Suppressor macrophage treated with lipopolysaccharide for 1 hour (primary cell): Measurements from ENCODE around the gene KLHL21.

Source experiments
- DNase-seq, 3 donors: peaks; one replicate each; pipeline ENCODE4 v3.0.0-alpha.2; 2020 to 2022

Gene KLHL21

GRCh38 chr1:6599141-6599975, 3.3 kb downstream of the KLHL21 start:
- DNase-seq, result peak; percentile 56 to 63 (median 61)

DNA sequence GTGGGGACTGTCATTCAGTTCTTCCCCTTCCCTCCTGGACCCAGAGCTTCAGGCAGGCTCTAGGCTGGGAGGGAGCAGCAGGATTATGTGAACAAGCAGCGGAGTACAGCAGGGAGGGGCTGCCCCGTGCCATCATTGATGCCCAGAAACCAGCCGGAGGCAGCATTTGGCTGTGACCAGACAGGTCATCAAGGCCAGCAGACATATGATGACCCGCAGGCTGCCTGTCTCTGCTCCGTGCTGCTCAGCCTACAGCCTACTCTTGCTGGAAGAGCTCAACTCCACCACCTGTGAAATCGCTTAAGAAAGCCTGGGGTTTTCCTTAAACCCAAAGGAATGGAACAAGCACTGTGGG, 4.9 kb downstream of the KLHL21 start:
- DNase-seq, result no peak

GRCh38 chr1:6596886-6597776, 5.5 kb downstream of the KLHL21 start:
- DNase-seq, result no peak

DNA sequence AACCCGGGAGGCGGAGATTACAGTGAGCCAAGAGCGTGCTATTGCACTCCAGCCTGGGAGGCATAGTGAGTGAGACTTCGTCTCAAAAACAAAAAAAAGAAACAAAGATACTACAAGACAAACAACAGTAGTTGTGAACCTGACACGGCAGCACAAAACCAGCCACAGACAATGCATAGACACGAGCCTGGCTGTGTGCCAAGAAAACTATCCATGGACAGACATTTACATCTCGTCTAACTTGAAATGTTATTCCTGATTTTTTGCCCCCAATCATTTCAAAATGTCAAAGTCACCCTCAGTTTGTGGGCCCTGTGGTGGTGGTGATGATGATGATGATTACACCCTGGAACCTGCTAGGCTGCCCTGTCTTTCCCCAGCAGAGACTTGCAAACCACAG, 6.3 kb downstream of the KLHL21 start:
- no peak for DNase-seq

- no peak for DNase-seq
Measured at GRCh38 chr1:6594977-6595740, 7.5 kb downstream of the KLHL21 start.

- no peak for DNase-seq
Measured at GRCh38 chr1:6593810-6594209, 8.9 kb downstream of the KLHL21 start.

- no peak for DNase-seq
Measured at GRCh38 chr1:6592865-6593593, 9.6 kb downstream of the KLHL21 start.

GRCh38 chr1:6592441-6592840, 10.2 kb downstream of the KLHL21 start:
- no peak for DNase-seq

DNA sequence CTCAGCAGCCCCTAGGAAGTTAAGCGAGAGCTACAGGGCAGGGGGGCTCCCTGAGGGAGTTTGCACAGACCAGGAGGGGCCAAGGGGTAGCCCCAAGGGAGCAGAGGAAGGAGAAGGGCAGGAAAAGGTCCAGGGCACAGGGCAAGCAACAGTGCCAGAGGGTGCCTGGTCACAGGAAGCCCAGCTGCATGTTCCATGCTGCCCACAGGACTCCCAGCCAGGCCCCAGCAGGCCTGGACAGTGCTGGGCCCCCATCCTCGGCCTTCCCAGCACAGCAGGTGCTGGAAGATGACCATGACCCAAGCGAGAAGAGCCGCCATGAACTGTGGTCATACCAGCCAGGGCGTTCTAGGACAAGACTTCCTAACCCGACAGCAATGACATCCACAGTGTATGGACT, 11.0 kb downstream of the KLHL21 start:
- DNase-seq, result no peak

DNA sequence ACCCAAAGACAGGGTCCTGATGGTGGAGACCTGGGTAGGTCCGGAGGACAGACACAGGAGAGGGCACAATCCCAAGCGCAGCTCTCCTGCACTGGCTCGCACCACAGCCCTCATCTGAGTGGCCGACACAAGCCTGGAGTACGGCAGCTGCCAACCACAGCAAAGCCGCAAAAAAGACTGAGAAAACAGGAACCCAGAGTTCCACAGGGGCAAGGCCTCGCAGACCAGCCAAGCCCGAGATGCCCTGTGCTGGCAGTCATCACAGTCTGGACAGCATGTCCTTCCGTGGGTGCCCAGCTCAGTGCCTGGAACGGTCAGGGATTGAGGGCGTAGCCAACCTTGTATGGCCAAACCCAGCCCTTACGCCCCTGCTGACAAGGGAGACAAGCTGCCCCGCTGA, 11.4 kb downstream of the KLHL21 start:
- peak; percentile 56 to 65 (median 64) for DNase-seq

- no peak for DNase-seq
Measured at GRCh38 chr1:6590046-6590445, 12.6 kb downstream of the KLHL21 start.

GRCh38 chr1:6588893-6589520, 13.7 kb downstream of the KLHL21 start:
- peak; percentile 81 to 87 (median 82) for DNase-seq

DNA sequence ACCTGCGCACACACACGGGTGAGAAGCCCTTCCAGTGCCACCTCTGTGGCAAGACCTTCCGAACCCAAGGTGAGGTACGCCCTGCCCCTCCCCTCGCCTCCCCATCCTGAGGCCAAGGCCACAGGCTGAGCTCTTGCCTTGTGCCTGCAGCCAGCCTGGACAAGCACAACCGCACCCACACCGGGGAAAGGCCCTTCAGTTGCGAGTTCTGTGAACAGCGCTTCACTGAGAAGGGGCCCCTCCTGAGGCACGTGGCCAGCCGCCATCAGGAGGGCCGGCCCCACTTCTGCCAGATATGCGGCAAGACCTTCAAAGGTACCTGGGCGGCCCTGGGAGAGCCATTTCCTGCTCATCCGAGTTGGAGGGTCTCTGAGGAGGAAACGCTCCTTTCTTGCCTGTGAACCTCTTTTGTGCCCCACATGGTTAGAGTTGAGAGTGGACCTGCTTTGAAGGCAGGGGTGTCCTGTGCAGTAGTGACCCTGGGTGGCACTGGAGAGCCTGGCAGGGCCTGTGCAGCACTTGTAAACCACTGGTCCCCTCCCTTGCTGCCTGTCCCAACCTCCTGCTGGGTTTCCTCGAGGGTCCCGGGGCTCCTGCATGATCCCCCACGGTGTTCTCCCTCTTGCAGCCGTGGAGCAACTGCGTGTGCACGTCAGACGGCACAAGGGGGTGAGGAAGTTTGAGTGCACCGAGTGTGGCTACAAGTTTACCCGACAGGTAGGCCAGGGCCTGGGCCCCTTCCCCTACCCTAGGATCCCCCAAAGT, 14.4 kb downstream of the KLHL21 start:
- no peak for DNase-seq

DNA sequence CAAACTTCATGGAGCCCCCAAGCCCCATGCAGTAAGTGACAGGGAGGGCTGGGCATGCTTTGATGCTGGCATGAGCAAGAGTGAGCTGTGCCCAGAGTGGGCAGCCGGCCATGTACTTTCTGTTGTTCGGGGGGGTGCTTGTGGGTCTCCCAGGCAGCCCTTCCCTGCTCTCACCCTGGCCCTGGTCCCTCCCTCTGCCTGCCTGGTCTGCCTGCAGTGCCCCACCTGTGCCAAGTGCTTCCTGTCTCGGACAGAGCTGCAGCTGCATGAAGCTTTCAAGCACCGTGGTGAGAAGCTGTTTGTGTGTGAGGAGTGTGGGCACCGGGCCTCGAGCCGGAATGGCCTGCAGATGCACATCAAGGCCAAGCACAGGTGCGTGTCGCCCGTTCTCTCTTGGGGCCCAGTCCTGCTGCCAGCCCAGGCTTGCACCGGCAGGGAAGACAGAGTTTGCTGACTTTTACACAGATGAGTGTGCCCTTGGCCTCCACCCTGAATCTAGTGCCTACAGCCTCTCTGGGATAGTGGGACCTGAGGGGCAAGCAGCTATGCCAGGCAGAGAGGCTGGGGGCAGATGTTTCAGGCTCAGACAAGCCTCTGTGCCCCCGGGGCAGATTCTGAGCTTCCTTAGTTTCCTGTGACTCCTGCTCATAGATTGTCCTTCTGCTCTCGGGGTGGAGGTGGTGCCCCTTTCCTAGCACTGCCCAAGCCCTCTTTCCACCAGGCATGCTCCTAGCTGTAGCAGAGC, 15.2 kb downstream of the KLHL21 start:
- DNase-seq, result no peak

DNA sequence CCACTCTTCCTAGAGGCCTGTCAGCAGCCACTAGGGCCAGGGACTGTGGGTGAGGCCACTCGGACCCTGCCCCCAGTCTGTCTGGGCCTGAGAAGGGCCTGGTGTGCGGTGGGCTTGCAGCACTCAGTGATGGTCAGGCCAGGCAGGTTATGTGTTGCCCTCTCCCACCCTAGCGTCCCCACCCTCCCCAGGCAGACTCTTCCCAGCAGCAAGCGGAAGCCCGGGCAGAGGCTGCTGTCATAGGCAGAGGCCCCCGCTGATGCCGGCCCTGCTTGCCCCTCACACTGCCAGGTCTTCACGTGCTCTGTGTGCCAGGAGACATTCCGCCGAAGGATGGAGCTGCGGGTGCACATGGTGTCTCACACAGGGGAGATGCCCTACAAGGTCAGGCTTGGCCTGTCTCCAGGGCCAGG, 16.3 kb downstream of the KLHL21 start:
- DNase-seq, result no peak

GRCh38 chr1:6585841-6586240, 16.8 kb downstream of the KLHL21 start:
- DNase-seq, result no peak

GRCh38 chr1:6585081-6585722, 17.5 kb downstream of the KLHL21 start:
- DNase-seq, result no peak

GRCh38 chr1:6584126-6585080, 18.3 kb downstream of the KLHL21 start:
- peak in 2 of 3 donors; percentile 36 to 39 for DNase-seq

- DNase-seq, result no peak
Measured at GRCh38 chr1:6582370-6582769, 20.3 kb downstream of the KLHL21 start.
